ENCODE results near the gene UBE2I.

GRCh38 chr16:1317479-1318267 lies 8.2 kb downstream of the UBE2I start:
- TF ChIP-seq EZH2 (IDR thresholded peaks at IDR 0.05; ENCODE audit: borderline replicate concordance, low read depth, low read length, severe bottlenecking), result no peak
- TF ChIP-seq CTCF (IDR thresholded peaks at IDR 0.05; ENCODE audit: borderline replicate concordance, extremely low read depth, low read length, poor library complexity, severe bottlenecking), result no peak
